ENCODE measurements around the gene CYFIP2. TPM values are rescaled to one million over a fixed set of nuclear protein-coding genes. Genes with fewer than 3 reads are reported as not detected.

The CYFIP2 gene
- total RNA-seq, 1 donor from 2014 or later = 2.1 TPM

DNA sequence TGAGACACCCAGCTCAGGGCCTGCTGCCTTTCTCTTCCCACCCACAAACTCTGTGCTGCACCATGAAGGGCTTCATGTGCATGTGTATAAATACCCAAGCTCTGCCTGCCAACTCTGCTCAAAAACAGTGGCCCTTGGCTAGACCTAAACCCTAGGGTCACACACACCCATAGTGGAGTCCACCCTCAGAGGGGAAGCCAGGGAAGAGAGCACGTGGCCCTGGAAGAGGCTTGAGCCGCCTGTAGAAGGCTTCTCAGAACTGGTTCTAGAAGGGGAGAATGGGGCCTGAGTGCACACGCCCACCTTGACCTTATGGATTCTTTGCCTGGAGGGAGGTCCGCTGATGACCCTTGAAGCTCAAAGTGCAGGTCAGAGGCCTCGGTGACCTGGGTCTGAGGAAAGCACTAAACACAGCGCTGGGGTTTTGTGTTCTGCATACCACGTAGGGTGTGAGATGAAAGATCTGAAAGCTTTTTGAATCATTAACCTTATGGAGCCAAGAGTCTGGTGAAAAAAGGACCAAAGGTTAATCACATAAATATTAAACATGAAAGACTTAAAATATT lies 60.6 kb downstream of the CYFIP2 start:
- no peak for ATAC-seq

DNA sequence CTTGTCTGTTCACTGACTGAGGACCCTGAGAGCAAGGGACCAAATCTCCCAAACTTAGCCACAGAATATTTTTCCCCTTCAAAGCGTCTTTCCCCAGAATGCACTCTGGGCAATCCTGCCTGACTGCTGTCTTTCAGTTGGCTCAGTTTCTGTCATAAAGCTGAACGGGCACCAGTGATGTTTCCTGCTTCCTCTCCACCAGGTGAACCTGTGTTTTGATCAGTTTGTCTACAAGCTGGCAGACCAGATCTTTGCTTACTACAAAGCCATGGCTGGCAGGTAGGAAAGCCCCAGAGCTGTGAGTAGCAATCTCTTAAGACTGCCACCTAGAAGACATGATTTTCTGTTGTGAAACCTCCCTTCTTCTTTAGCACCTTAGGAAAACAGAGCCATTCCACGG lies 61.8 kb downstream of the CYFIP2 start:
- ATAC-seq = no peak

DNA sequence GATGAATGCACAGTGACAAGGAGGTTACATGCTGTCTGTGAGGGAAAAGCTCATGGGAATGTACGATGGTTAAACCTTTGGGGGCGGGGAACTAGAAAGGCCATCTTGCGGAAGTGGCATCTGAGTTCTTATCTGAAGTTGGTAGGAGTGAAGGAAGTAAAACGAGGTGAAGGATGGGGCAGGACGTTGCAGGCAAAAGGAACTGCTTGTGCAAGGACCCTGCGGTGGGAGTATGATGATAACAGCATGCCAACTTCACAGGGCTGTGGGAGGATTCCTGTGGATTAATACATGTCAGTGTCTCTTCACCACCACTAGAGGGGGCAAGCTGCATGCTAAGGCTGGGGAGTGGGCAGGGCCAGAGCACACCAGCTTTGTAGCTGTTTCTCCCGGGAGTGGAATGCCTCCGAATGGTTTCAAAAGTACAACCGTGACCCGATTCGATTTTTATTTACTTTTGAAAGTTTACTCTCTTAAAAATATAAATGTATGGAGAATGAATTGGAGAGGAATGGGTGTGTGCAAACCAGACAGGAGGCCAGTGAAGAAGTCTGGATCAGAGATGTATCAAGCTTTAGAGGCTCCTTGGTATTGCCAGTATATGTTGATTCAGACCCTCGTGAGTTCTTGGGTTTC lies 62.5 kb downstream of the CYFIP2 start:
- ATAC-seq = peak; percentile 92

DNA sequence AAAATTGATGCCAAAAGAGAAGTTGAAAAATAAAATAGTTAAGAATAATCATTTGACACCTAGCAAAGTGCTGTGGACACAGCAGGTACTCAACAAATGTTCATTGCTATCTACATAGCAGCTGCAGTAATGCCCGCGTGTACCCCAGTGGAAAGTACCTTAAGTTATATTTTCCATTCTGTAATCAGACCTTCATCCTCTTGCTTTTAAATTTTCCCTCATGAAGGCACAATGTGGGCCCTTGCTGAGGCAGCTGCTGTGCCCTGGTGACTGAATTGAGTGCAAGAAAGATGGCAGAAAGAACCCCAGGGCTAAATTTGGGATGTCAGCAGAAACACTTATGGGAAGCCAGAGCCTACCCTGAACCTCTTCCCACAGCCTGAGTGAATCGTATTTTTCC lies 65.9 kb downstream of the CYFIP2 start:
- ATAC-seq = no peak

DNA sequence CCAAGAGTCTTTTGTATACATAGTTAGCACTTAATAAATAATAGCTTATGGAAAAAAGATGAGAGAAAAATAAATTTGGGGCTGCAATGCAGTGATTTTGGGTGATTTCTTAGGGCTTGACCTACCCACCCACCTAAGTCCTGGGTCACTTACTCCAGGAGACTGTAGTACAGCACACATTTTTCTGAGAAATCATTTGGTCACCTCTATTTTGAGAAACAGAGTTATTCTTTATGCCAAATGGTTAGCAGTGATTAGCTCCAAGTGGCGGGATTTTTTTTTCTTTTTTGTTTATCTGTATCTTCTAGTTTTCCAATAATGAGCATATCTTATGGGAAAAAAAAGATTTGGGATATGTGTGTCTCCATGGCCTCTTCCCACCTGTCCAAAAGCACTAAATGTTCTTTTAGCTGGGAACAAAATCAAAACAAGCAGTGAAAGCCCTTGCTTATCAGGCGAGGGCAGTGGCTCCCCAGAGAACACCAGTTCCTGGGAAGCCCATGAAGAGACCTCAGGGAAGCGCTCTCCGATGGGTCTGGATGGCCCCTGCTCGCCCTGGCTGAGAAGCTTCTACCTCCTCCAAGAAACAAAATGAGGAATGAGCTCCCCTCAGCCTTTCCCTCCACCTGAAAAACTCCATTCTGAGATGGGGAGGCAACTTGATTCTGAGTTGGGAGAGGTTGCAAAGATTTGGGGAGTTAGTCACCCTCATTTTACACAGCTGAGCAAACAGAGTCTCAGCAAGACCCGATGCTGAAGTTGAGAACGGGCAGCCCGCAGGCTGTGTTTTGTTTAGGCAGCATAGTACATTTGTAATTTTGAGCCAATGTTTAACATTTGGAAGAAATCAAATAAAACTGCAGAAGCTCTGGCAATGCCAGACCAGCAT lies 69.9 kb downstream of the CYFIP2 start:
- no peak for ATAC-seq

DNA sequence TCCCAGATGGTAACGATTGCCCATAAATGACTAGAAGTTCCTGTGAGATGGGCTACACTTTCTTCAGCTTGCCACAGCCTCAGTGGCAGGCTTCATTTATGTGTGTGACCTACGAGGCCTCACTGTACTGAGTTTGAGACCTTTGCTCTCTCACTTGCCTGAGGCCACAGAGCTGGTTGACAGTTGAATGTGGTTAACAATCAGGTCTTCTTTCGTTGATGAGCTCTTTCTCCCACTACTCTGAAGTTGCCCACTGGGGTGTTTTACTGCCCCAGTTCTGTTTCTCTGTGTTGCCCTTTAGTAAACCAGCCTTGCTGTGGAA lies 70.5 kb downstream of the CYFIP2 start:
- no peak for ATAC-seq

DNA sequence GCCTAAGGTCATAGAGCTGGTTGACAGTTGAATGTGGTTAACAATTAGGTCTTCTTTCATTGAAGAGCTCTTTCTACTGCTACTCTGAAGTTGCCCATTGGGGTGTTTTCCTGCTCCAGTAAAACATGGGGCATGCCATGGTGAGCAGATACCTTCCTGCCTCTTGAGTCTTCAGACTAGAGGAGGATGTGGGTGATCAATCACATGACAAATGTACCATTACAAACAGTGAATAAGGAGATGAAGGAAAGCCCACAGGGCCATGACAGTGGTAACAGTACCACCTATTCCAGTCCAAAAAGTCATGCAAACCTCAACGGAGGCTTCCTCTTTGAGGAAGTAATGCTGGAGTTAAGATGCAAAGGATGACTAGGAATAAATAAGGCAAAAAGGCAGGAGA lies 73.5 kb downstream of the CYFIP2 start:
- no peak for ATAC-seq

DNA sequence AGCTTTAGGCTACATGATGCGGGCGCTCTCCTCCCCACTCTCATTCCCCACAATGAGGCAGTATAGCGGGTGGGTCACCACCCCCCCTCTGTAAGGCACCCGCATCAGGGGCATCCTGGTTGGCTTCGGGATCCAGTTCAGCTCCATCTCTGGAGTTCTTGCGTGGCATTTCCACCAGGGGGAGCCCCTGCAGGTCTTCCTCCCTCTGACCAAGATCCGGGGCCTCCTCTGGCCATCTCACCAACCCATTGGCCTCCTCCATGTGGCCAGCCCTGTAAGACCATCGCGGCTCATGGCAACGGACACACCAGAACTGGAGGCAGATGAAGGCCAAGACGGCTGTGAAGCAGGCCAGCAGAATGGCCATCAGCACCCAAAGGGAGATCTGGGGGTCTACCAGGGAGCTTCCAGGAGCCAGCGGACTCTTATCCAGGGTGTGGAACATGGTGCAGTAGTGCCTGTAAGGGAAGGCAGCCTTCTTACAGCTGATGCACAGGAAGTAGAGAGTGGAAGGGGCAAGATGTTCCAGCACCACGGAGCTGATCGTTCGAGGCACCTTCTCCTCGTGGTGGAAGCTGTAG lies 77.0 kb downstream of the CYFIP2 start:
- peak; percentile 43 for ATAC-seq

DNA sequence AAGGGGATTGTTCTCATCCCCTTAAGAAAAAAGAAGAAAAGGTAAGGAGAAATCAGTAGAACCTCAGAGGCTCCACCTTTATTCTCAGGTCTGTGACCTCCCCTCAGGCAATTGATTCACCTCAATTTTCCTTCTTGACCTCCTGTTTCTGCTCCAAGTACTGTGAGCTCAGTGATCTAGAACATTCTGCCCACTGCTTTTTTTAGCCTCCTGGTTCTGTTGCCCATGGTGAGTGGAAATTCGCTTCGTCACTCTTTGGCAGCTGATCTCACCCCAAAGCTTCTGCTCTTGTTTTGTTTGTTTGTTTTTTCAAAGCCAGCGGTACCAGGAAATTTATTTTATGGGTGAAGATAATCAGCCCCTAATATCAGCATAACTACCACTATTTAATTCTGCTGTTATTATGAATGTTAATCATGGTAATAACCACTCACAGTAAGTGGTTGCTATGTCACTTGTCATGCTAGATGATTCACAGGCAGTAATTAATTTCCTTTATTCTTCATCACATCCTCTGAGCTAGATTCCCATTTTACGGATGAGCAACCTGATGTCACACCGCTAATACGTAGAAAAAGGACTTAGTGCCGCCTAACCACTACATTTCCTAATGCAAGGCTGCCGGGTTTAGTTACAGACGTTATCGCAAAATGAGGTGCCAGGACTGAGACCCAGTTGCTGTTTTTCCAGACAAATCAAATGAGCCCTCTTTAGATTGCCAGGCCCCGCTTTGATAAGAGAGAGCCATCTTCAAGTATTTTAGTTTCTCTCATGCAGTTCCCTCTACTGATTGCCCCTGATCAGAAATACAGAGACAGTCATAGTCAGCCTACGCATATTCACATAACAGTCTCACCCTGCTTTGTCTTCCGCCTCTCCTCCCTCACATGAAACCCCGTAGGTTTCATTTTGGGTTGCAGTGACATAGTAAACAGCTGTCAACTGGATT lies 78.2 kb downstream of the CYFIP2 start:
- ATAC-seq = no peak

DNA sequence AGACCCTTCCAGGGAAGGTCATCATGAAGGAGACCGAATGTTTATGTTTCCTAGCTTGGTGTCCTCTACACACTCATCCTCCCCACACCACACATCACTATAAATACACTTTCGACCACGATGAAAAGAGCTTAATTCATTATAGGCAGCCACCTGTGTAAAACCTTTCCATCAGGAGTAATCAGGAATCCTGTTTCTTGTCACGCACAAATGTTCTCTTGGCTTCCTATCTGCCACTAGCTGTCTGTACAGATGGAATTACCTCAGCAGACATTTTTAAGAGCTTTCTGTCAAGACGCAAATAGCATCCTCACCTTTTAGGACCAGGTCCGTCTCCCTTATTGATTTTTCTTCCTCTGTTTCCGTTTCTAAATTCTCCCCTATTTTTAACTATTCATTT lies 79.1 kb downstream of the CYFIP2 start:
- no peak for ATAC-seq

DNA sequence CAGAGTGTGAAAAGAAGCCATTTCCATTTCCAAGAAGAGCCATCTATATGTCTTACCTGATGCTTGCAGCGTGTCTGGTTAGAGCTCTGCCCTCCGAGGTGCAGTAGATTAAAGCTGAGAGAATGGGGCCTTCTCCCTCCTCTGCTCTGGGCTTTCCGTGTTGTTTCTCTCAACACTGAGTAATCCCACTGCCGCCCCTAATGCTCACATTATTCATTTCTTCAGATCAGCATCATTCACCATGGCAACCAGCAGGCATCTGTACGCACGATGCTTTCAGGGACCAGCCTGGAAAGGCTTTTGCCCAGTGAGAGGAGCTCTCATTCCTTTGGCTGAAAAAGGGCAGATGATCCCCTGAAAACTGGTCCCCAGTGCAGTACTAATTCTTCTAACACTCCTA lies 79.6 kb downstream of the CYFIP2 start:
- no peak for ATAC-seq

DNA sequence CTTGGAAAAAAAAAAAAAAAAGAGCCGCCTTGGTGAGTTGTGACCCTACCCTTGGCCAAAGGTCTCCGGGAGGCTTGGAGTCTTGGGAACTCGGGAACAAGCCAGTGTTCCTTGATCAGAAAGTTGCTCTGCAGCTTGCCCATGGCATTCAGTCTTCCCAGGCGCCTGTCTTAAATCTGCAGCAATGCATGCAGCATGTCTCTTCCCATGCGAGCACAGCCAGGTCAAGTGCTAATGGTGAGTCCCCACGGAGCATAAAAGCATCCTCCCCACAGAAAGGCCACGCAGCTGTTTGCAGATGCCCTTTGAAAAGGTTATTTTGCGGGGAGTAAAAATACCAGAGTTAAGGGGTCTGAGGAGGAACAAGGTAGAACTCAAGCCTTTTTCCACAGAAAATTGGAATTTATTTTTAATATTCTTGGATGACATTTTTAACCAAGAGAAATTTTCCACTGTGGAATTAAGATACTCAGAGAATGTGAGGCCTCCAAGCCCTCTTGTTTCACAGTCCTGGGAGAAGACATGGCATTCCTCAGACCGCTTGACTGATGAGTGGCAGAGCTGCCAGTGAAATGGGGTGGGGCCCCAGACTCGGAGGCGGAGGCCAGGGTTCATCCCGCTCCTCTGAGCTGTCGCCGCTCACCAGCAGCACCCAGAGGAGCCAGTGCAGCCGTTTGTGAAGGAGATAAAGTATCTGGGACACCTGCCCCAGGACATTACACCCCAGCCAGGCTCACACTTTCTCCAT lies 81.6 kb downstream of the CYFIP2 start:
- no peak for ATAC-seq

DNA sequence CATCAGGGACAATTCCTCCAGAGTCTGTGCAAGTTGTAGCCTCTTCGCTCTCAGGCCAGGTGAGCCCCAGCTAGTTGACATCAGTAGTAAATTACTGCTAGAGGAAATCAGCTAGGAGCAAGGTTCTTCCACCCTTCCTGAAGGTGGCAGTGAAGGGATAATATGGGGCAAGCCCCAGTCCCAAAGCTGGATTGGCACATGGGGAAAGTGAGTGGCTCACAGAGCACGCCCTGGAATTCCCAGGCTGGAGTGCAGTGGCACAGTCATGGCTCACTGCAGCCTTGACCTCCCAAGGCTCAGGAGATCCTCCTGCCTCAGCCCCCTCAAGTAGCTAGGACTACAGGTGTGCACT lies 82.1 kb downstream of the CYFIP2 start:
- peak; percentile 25 for ATAC-seq

DNA sequence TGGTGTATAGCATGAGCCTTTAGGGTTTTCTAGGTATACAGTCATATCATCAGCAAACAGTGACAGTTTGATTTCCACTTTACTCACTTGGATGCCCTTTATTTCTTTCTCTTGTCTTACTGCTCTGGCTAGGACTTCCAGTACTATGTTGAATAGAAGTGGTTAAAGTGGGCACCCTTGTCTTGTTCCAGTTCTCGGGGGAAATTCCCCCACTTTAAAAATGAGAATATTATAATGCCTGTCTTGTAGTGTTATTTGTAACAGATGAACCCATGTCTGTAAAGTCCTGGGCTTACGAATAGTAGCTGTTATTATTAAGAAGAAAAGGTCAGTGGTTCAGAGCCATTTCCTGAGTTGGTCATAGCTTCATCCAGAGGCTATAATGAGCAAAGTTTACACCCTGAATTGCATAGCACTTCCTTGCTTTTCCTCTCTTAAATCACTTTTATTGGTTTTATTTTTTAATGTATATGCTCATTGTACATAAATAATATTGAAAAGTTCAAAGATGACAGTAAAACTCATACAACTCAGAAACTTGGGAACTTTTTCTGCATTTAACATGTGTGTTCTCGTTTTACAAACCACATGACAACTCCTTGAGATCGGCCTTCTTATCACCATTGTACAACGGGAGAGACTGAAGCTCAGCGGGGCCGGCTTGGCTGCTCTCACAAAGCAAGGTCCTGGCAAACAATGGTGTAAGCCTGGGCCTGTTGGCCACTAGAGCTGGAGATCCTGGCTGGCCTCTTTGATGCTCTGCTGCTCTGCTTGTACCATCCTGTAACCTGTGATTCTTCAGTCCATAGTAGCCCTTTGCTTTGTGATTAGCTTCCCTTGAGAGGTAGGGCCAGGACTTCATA lies 85.2 kb downstream of the CYFIP2 start:
- no peak for ATAC-seq

DNA sequence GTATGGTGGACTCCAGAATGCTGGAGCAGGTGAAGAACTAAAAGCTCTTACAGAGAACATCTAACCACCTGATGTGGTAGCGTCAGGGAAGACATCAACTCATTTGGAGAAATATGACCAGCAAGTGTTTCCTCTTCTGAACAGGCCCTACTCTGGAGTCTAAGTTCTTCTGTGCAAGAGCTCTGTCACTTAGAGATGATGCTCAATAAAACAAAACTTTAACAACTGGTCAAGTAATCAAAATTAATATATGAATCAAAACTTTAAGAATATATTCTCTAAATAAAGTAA lies 85.8 kb downstream of the CYFIP2 start:
- no peak for ATAC-seq

DNA sequence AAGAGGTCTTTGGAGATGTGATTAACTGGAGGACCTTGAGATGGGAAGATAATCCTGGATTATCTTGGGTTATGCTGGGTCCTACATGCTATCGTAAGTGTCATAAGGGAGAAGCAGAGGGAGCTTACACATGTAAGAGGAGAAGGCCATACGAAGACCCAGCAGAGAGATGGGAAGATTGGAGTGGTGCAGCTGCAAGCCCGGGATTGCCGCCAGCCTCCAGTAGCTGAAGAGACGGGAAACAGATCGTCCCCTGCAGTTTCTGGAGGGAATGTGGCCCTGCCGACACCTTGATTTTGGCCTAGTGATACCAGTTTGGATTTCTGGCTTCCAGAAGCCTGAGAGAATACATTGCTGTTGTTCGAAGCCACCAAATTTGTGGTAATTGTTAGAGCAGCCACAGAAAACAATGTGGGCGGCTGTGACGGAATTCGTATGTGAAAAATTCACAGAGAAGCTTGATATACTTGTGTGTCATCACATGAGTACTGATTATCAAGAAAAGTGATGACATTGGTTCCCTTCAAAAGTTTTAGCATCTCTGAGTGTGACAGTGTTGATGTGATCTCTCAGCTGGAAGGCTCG lies 86.9 kb downstream of the CYFIP2 start:
- no peak for ATAC-seq

DNA sequence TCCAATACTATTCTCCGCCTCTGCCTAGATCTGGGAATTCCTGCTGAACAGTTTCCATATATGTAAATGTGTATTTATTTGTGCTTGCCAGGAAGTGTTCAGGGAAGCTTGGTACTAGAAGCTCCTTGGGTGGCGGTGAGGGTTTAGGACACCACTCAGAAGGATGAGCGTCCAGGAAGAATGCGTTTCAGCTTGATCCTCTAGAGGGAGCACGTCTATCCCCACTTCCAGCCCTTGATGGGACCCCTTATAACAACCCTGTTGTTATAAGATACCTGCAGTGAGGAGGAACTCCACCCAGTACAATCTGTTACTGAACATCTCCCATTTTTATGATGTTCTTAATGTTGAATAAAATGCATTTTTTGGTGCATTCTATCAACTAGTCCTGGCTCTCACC lies 88.9 kb downstream of the CYFIP2 start:
- no peak for ATAC-seq

DNA sequence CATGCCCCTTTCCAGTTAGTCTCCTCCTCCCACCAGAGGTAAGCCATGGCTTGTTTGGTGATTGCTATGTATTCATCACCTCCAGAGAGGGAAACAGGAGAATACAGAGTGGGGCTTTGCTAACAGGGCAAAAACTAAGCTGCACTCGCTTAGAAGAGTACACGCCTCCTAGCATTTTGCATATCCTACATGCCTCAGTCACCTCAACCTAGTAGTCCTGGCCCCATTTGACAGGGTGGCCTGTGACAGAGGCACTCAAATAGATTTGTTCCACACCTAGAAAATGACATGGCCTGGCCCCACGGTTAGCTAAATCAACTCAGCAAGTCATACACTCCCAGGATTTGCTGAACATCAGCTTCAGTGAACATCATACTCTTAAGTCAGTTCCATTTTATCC lies 90.7 kb downstream of the CYFIP2 start:
- no peak for ATAC-seq

DNA sequence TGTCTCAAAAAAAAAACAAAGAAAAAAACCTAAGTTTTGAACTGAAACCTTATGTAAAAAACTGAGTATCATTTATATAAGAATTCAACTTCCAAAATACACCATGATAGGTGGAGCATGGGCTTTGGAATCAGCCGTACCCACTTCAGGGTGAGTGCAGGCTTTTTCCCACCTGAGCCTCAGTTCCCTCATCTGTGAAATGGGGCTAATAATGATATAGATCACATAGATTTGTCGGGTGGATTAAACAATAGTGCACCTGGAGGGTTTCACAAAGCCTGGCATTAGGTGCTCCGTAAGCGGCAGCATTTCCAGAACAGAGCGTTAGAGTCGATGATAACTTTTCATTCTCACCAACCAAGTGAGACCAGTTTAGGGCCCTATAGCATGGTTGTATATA lies 91.9 kb downstream of the CYFIP2 start:
- no peak for ATAC-seq

DNA sequence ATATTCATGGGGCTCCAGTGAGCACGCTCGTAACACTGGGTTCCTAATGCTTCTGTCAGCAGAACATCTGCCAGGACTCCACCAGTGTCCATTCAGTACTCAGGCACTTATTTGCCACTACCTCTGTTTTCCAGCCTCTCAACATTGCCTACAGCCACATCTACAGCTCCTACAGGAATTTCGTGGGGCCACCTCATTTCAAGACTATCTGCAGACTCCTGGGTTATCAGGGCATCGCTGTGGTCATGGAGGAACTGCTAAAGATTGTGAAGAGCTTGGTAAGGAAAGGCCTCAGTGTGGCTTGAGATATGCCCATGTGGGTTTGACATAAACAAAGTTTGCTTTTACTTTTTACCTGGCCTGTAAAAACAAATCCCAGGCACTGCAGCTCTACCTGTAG lies 92.9 kb downstream of the CYFIP2 start:
- ATAC-seq = no peak
